ENCODE results near the gene CACNA1G.

DNA sequence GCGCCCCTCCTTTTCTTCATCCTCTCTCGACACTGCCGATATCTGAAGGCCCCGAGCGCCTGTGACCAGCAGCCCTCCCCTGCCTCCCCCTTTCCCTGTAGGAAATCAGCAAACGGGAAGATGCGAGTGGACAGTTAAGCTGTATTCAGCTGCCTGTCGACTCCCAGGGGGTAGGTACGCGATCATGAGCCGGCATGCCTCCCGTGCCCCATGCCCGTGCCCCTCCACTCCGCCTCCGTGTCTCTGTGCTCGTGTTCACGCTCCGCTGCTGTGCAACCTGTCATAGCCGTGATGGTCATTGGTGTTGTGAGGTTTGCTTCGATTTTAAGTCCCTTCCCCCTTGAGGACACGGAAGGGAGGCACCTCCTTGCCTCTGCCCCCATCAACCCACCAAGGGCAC is 34.4 kb downstream of the CACNA1G start:
- TF ChIP-seq, protein P1, sequence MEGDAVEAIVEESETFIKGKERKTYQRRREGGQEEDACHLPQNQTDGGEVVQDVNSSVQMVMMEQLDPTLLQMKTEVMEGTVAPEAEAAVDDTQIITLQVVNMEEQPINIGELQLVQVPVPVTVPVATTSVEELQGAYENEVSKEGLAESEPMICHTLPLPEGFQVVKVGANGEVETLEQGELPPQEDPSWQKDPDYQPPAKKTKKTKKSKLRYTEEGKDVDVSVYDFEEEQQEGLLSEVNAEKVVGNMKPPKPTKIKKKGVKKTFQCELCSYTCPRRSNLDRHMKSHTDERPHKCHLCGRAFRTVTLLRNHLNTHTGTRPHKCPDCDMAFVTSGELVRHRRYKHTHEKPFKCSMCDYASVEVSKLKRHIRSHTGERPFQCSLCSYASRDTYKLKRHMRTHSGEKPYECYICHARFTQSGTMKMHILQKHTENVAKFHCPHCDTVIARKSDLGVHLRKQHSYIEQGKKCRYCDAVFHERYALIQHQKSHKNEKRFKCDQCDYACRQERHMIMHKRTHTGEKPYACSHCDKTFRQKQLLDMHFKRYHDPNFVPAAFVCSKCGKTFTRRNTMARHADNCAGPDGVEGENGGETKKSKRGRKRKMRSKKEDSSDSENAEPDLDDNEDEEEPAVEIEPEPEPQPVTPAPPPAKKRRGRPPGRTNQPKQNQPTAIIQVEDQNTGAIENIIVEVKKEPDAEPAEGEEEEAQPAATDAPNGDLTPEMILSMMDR (conservative IDR thresholded peaks at IDR 0.05; ENCODE audit: low read length), result no peak
- TF ChIP-seq EZH2phosphoT487 (IDR thresholded peaks at IDR 0.05; ENCODE audit: borderline replicate concordance), result no peak

Data from Loucy (cell line).